Tibial nerve (tissue), 4 donors: ENCODE results near the gene NPC1L1. TPM values are rescaled to one million over a fixed set of nuclear protein-coding genes. Genes with fewer than 3 reads are reported as not detected.

ENCODE experiments used
- DNase-seq, 2 donors: peaks; one replicate each; pipeline ENCODE4 v3.0.0-alpha.2; 2019; ENCODE audit warnings: low spot score in 2 of 2
- H3K27ac ChIP-seq, 4 donors: fragments of 200-600 bp; sonication (generic) in 3 of 4; one replicate each; pipeline ENCODE4 v1.5.1; 2017 to 2019; ENCODE audit warnings: mild to moderate bottlenecking in 1 of 4
- H3K27me3 ChIP-seq, 2 donors: fragments of 200-600 bp; sonication (generic) in 1 of 2; one replicate each; pipeline versions ENCODE4 v1.5.1 to v1.6.0; 2017 to 2019
- H3K36me3 ChIP-seq, 3 donors: fragments of 200-600 bp; sonication (generic); one replicate each; pipeline ENCODE4 v1.5.1; 2018 to 2019
- H3K4me1 ChIP-seq, 4 donors: fragments of 200-600 bp; sonication (generic) in 3 of 4; one replicate each; pipeline ENCODE4 v1.5.1; 2017 to 2019
- H3K4me3 ChIP-seq, 4 donors: fragments of 200-600 bp; sonication (generic) in 3 of 4; one replicate each; pipeline ENCODE4 v1.5.1; 2017 to 2019; ENCODE audit warnings: mild to moderate bottlenecking in 1 of 4, moderate library complexity in 1 of 4
- H3K9me3 ChIP-seq, 4 donors: fragments of 200-600 bp; sonication (generic) in 3 of 4; one replicate each; pipeline ENCODE4 v1.5.1; 2017 to 2019
- EP300 ChIP-seq, 2 donors: sonication (generic); formaldehyde crosslinking; IDR thresholded peaks; one replicate each; pipeline ENCODE4 v1.6.1; 2017; ENCODE audit warnings: antibody characterized with exemption in 2 of 2, mild to moderate bottlenecking in 1 of 2
- POLR2A ChIP-seq, 2 donors: fragments of 450-650 bp; IDR thresholded peaks; one replicate each; pipeline ENCODE4 v1.6.1; 2017; ENCODE audit warnings: antibody characterized with exemption in 2 of 2, mild to moderate bottlenecking in 2 of 2, moderate library complexity in 2 of 2
- WGBS, 2 donors: methylation state at CpG; one replicate each; pipeline ENCODE4 v1.1.5; 2018; 5-methylcytosine and 5-hydroxymethylcytosine counted together
- total RNA-seq, 4 donors: library from RNA; depleted of rRNA; stranded (reverse); fragments of >200 nt; gene quantifications; one replicate each; pipeline ENCODE4 v1.1.0, GENCODE V29; 2016
- TF ChIP-seq, protein P1 (sequence below), 5 experiments: fragments of 200-600 bp in 3 of 5; fragments of 450-650 bp in 2 of 5; sonication (generic) in 3 of 5; IDR thresholded peaks; one replicate each; pipeline ENCODE4 v1.5.1; 2016 to 2019; ENCODE audit warnings: antibody characterized with exemption in 5 of 5, mild to moderate bottlenecking in 3 of 5, moderate library complexity in 2 of 5

NPC1L1 gene
- total RNA-seq, 4 donors from 2014 or later: 0.30 to 0.44 (median 0.39) TPM; not detected in 1

DNA sequence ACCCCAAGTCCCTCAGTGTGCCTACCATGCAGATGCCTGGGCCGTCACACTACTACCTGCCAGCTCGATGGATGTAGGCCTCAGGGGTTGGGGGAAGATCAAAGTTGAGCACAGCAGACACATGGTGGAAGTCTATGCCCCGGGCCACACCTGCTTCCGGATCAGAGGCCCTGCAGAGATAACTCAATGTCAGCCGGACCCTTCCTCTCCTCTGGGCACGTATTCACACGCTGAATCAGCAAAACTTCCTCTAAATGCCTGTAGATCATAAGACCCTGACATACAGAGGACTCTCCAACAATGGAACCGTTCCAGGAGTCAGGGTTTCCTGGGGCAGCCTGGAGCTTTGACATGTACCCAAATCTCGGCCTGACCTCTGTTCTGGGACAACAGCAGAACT, 28.8 kb upstream of the NPC1L1 start:
- DNase-seq: no peak
- H3K4me3 ChIP-seq: no peak overlapping the region
- WGBS, 2 donors: 90 to 93% methylated on average over 7 to 9 of the region's 9 CpGs
- H3K27me3 ChIP-seq: no peaks in the 10 kb centered on the region
- no peaks in the 10 kb centered on the region for H3K9me3 ChIP-seq
- H3K27ac ChIP-seq: no peak overlapping the region
- peaks cover 0 to 33% (median 16%) of the 10 kb centered on the region in 4 donors for H3K4me1 ChIP-seq
- TF ChIP-seq POLR2A (IDR thresholded peaks at IDR 0.05): no peak
- no peak for TF ChIP-seq EP300 (IDR thresholded peaks at IDR 0.05)
- TF ChIP-seq, protein P1, sequence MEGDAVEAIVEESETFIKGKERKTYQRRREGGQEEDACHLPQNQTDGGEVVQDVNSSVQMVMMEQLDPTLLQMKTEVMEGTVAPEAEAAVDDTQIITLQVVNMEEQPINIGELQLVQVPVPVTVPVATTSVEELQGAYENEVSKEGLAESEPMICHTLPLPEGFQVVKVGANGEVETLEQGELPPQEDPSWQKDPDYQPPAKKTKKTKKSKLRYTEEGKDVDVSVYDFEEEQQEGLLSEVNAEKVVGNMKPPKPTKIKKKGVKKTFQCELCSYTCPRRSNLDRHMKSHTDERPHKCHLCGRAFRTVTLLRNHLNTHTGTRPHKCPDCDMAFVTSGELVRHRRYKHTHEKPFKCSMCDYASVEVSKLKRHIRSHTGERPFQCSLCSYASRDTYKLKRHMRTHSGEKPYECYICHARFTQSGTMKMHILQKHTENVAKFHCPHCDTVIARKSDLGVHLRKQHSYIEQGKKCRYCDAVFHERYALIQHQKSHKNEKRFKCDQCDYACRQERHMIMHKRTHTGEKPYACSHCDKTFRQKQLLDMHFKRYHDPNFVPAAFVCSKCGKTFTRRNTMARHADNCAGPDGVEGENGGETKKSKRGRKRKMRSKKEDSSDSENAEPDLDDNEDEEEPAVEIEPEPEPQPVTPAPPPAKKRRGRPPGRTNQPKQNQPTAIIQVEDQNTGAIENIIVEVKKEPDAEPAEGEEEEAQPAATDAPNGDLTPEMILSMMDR (IDR thresholded peaks at IDR 0.05): no peak
- H3K36me3 ChIP-seq: peaks cover 0 to 79% (median 47%) of the 10 kb centered on the region in 3 donors

DNA sequence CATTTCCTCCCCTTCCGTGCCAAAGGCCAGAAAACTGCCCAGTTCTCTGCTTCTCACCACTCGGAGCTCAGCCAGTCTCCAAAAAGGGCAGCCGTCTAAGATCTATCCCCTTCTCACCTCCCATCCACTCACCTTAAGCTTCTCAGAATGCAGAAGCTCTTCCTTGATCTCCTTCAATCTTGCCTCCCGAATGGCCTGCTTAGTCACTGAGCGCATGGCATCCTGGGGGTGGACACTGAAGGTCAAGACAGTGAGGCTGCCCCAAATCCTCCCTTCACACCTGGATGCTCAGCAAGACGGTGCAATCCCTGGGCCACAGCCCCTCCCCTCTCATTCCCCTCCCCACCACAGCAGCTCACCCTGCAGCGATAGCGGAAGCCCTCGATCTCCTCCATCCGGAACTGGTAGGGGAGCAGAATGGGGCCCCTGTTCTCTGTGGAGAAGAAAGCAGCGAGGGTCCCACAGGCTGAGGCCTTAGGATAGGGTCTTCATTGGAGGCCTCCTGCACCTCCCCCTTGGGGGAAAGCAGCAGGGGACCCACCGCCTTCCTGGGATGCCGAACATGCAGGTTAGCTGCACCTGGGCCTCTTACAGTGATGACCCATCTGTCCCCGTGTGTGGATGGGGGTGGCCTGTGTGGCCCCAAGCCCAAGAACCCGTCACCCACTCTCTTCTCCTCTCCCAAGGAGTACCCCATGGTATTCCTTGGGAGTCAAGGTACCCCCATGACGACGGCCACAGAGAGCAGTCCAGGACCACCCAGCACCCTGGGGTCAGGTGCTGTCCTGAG, 27.8 kb upstream of the NPC1L1 start:
- TF ChIP-seq, protein P1 (IDR thresholded peaks at IDR 0.05): no peak
- TF ChIP-seq EP300 (IDR thresholded peaks at IDR 0.05) (no peak), POLR2A (IDR thresholded peaks at IDR 0.05) (no peak)
- no peak overlapping the region for H3K4me3 ChIP-seq
- peaks cover 0 to 87% (median 47%) of the 10 kb centered on the region in 3 donors for H3K36me3 ChIP-seq
- peaks cover 0 to 25% (median 9%) of the 10 kb centered on the region in 4 donors for H3K4me1 ChIP-seq
- no peak for DNase-seq
- H3K9me3 ChIP-seq: no peaks in the 10 kb centered on the region
- H3K27me3 ChIP-seq: no peaks in the 10 kb centered on the region
- no peak overlapping the region for H3K27ac ChIP-seq
- 86 to 87% methylated on average over 17 of the region's 17 CpGs for WGBS, 2 donors

DNA sequence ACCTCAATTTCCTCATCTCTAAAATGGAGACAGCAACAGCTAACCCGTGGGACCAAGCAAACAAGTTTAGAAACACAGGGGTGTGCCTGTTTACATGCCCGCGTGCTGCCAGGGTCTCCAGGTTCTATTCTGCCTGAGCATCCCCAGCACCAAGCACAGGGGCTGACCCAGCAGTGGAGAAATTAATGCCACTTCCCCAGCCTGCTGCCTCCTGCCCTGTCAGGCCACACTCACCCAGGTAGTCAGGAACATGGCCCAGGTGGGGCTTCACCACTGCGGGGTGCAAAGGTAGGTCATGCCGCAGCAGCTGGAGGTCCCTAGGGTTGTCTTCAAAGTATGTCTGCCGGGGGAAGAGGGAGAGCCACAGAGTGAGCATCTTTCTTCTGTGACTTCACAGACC, 26.8 kb upstream of the NPC1L1 start:
- Histone ChIP-seq H3K27ac (no peak overlapping the region), H3K4me3 (no peak overlapping the region), H3K9me3 (no peaks in the 10 kb centered on the region), H3K36me3 (peaks cover 0 to 98% (median 47%) of the 10 kb centered on the region in 3 donors), H3K27me3 (no peaks in the 10 kb centered on the region), H3K4me1 (peaks cover 0 to 21% (median 6%) of the 10 kb centered on the region in 4 donors)
- WGBS, 2 donors: 88 to 95% methylated on average over 6 of the region's 6 CpGs
- TF ChIP-seq, protein P1 (IDR thresholded peaks at IDR 0.05): no peak
- TF ChIP-seq EP300 (IDR thresholded peaks at IDR 0.05) (no peak), POLR2A (IDR thresholded peaks at IDR 0.05) (no peak)
- DNase-seq: no peak

DNA sequence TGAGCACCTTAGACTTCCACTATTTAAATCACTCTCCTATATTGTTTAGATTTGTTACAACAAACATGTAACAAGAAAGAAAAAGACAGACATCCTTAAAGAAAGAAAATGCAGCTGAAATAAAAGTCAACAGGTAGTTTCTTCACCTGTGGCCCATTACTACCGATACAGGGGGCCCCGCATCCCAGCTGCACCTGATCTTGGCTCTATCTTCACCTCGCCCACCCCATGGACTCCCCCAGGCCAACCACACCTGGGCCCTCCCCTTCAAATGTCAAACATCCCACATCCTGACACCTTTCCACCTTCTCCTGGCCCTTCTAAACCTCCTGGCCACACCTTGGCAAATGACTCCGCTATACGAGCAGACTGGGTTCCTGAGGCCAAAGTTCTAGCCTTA, 25.6 kb upstream of the NPC1L1 start:
- peaks cover 0 to 9% (median 0%) of the 10 kb centered on the region in 4 donors for H3K4me1 ChIP-seq
- WGBS, 2 donors: 91 to 94% methylated on average over 5 of the region's 5 CpGs
- H3K36me3 ChIP-seq: peaks cover 0 to 86% (median 45%) of the 10 kb centered on the region in 3 donors
- H3K4me3 ChIP-seq: no peak overlapping the region
- no peak overlapping the region for H3K27ac ChIP-seq
- TF ChIP-seq, protein P1 (IDR thresholded peaks at IDR 0.05): no peak
- TF ChIP-seq POLR2A (IDR thresholded peaks at IDR 0.05) (no peak), EP300 (IDR thresholded peaks at IDR 0.05) (no peak)
- no peaks in the 10 kb centered on the region for H3K27me3 ChIP-seq
- no peak for DNase-seq
- no peaks in the 10 kb centered on the region for H3K9me3 ChIP-seq

DNA sequence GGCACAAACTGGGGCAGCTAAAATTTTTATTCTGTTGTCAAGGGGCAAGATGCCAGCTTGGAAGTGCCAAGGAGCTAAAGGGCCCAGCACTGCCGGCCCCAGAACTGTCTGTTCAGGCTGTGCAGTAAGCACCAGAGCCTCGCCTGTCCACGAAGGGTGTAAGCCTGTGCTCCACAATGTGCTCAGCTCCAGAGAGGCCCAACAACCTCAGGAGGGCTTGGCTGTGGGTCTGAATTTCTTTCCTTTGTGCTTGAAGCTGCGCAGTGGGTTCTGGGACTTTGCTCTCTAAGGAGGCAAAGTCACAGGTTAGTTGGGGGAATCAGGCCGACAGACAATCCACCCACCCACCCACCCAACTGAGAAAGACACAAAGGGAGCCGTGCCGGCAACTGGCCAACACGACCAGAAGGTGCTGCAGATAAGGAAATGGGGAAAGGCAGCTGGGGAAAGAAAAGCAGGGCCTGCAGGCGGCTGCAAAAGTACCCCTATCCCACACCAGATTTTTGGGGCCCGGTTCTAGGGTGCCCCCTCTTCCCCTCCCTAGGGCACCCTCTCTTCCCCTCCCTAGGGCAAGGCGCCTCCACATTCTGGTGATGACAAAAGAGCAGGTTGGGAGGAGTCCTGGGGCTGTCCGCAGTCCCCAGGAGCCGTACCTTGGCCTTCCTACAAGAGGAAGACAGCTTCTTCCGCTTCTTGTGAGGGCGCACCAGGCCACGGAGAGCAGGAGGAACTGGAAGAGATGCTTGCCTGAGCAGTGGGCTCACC, 24.8 kb upstream of the NPC1L1 start:
- H3K27ac ChIP-seq: no peak overlapping the region
- H3K27me3 ChIP-seq: no peaks in the 10 kb centered on the region
- H3K36me3 ChIP-seq: peaks cover 0 to 79% (median 38%) of the 10 kb centered on the region in 3 donors
- TF ChIP-seq, protein P1 (IDR thresholded peaks at IDR 0.05): no peak
- TF ChIP-seq POLR2A (IDR thresholded peaks at IDR 0.05): no peak
- TF ChIP-seq EP300 (IDR thresholded peaks at IDR 0.05): no peak
- no peak overlapping the region for H3K4me3 ChIP-seq
- peaks cover 0 to 4% (median 0%) of the 10 kb centered on the region in 4 donors for H3K4me1 ChIP-seq
- H3K9me3 ChIP-seq: no peaks in the 10 kb centered on the region
- DNase-seq: no peak
- WGBS, 2 donors: 69 to 71% methylated on average over 16 of the region's 16 CpGs
